ENCODE results near the gene PIP5K1B. TPM values are rescaled to one million over a fixed set of nuclear protein-coding genes. Genes with fewer than 3 reads are reported as not detected.

The PIP5K1B gene
- total RNA-seq, 1 experiment from 2014 or later, result not detected

DNA sequence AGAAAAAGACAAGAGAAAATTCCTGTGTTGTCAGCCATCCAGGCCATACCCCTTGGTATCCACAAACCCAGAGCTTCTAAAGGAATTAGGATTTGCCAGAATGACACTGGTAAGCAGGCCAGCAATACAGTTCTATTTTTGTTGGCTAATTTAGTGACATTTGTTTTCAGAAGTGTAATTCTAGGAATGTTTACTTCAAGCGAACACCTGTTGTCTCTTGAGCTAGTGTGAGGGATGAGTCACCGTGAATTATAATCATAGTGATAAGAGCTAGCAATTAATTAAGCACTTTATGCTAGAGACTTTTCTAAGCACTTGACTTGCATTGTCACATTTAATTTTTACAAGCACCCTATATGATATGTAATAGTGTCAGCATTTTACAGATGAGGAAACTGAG is 209.7 kb downstream of the PIP5K1B start:
- intact Hi-C loops (cut with micrococcal nuclease), result no loop called here
- Histone ChIP-seq H4K20me1 (ENCODE audit: low read length) (no peaks in the 10 kb centered on the region), H3K4me1 (ENCODE audit: insufficient read depth, low read length) (no peaks in the 10 kb centered on the region), H3K4me2 (ENCODE audit: low read length) (no peak overlapping the region), H3K9me3 (ENCODE audit: low read length) (no peaks in the 10 kb centered on the region), H3K27ac (ENCODE audit: low read length) (no peak overlapping the region), H3K4me3 (ENCODE audit: low read length) (no peak overlapping the region), H3K9me2 (replicated peaks; ENCODE audit: low read length) (no peaks in the 10 kb centered on the region), H3K9ac (ENCODE audit: low read length) (no peak overlapping the region), H2AFZ (ENCODE audit: low read length) (no peak overlapping the region), H3K36me3 (ENCODE audit: low read depth, low read length) (no peaks in the 10 kb centered on the region), H3K79me2 (ENCODE audit: low read length) (no peaks in the 10 kb centered on the region), H3K27me3 (ENCODE audit: low read length) (peaks cover 44% of the 10 kb centered on the region), H3F3A (ENCODE audit: low read length, unreplicated experiment) (no peaks in the 10 kb centered on the region)
- no peak for DNase-seq
- POLR2A ChIA-PET (ENCODE audit: unreplicated experiment), result no interaction called here
- CTCF ChIA-PET, result interaction anchor here (0.6 kb wide), 1 partner anchor 244 kb away, joined by 4 read pairs; no protein-coding TSS in a partner anchor
- no TSS peak for BruUV-seq (replicated peaks)
- ATAC-seq, result no peak
- TF ChIP-seq, protein P1, sequence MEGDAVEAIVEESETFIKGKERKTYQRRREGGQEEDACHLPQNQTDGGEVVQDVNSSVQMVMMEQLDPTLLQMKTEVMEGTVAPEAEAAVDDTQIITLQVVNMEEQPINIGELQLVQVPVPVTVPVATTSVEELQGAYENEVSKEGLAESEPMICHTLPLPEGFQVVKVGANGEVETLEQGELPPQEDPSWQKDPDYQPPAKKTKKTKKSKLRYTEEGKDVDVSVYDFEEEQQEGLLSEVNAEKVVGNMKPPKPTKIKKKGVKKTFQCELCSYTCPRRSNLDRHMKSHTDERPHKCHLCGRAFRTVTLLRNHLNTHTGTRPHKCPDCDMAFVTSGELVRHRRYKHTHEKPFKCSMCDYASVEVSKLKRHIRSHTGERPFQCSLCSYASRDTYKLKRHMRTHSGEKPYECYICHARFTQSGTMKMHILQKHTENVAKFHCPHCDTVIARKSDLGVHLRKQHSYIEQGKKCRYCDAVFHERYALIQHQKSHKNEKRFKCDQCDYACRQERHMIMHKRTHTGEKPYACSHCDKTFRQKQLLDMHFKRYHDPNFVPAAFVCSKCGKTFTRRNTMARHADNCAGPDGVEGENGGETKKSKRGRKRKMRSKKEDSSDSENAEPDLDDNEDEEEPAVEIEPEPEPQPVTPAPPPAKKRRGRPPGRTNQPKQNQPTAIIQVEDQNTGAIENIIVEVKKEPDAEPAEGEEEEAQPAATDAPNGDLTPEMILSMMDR (conservative IDR thresholded peaks at IDR 0.05; ENCODE audit: low read depth, low read length), result no peak
- no peak for TF ChIP-seq EZH2phosphoT487 (IDR thresholded peaks at IDR 0.05; ENCODE audit: borderline replicate concordance, low read length)
- no peak for TF ChIP-seq EZH2 (IDR thresholded peaks at IDR 0.05; ENCODE audit: low read length, unreplicated experiment)

DNA sequence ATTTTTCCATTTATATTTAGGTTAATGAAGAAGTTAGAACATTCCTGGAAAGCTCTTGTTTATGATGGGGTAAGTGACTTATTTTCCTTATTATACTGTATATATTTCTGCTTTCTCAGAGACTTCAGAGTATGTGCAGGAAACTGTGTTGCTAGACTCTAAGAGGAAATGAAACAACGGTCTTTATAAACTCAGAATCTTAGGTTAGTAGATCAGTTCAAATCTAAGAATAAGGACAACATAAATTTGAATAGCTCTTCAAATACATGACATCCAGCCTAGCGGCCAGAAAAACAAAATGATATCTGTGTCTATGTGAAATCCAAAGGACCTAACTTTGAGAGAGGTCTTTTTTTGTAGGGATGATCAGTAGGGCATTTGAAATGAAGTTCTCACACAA is 214.6 kb downstream of the PIP5K1B start:
- H2AFZ ChIP-seq (ENCODE audit: low read length), result no peak overlapping the region
- H3F3A ChIP-seq (ENCODE audit: low read length, unreplicated experiment), result no peaks in the 10 kb centered on the region
- no peaks in the 10 kb centered on the region for H3K4me1 ChIP-seq (ENCODE audit: insufficient read depth, low read length)
- H3K79me2 ChIP-seq (ENCODE audit: low read length), result no peaks in the 10 kb centered on the region
- CTCF ChIA-PET, result no interaction called here
- POLR2A ChIA-PET (ENCODE audit: unreplicated experiment), result no interaction called here
- BruUV-seq (replicated peaks), result no TSS peak
- no peaks in the 10 kb centered on the region for H3K9me3 ChIP-seq (ENCODE audit: low read length)
- H3K4me3 ChIP-seq (ENCODE audit: low read length), result no peak overlapping the region
- no peaks in the 10 kb centered on the region for H4K20me1 ChIP-seq (ENCODE audit: low read length)
- no peak overlapping the region for H3K9ac ChIP-seq (ENCODE audit: low read length)
- H3K36me3 ChIP-seq (ENCODE audit: low read depth, low read length), result no peaks in the 10 kb centered on the region
- H3K27me3 ChIP-seq (ENCODE audit: low read length), result peaks cover 27% of the 10 kb centered on the region
- no peaks in the 10 kb centered on the region for H3K9me2 ChIP-seq (replicated peaks; ENCODE audit: low read length)
- no peak overlapping the region for H3K4me2 ChIP-seq (ENCODE audit: low read length)
- TF ChIP-seq EZH2phosphoT487 (IDR thresholded peaks at IDR 0.05; ENCODE audit: borderline replicate concordance, low read length) (no peak), EZH2 (IDR thresholded peaks at IDR 0.05; ENCODE audit: low read length, unreplicated experiment) (no peak)
- TF ChIP-seq, protein P1 (conservative IDR thresholded peaks at IDR 0.05; ENCODE audit: low read depth, low read length), result no peak
- intact Hi-C loops (cut with micrococcal nuclease), result no loop called here
- no peak overlapping the region for H3K27ac ChIP-seq (ENCODE audit: low read length)
- DNase-seq, result no peak
- no peak for ATAC-seq

DNA sequence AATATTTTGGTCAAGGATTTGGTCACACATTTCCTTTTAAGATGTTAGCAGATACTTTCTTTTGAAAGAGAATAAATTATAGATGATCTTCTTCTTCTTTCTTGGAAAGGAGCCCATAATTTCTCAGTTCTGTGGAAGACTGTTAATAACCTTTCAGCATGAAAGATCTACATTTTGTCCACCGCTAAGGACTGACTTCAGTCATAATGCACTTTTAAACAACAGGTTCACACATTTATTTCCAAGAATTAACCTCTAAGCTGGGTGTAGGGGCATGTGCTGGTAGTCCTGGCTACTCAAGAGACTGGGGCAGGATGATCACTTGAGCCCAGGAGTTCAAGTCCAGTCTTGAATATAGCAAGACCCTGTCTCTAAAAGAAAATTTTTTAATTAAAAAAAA is 215.9 kb downstream of the PIP5K1B start:
- no peak overlapping the region for H3K4me3 ChIP-seq (ENCODE audit: low read length)
- ChIA-PET CTCF (no interaction called here), POLR2A (ENCODE audit: unreplicated experiment) (no interaction called here)
- ATAC-seq, result no peak
- H3K9me2 ChIP-seq (replicated peaks; ENCODE audit: low read length), result no peaks in the 10 kb centered on the region
- no TSS peak for BruUV-seq (replicated peaks)
- no peak overlapping the region for H2AFZ ChIP-seq (ENCODE audit: low read length)
- no peak overlapping the region for H3K4me2 ChIP-seq (ENCODE audit: low read length)
- no peaks in the 10 kb centered on the region for H3K79me2 ChIP-seq (ENCODE audit: low read length)
- H3K9ac ChIP-seq (ENCODE audit: low read length), result no peak overlapping the region
- no peaks in the 10 kb centered on the region for H3K36me3 ChIP-seq (ENCODE audit: low read depth, low read length)
- H3K27ac ChIP-seq (ENCODE audit: low read length), result no peak overlapping the region
- H3F3A ChIP-seq (ENCODE audit: low read length, unreplicated experiment), result no peaks in the 10 kb centered on the region
- TF ChIP-seq, protein P1 (conservative IDR thresholded peaks at IDR 0.05; ENCODE audit: low read depth, low read length), result no peak
- TF ChIP-seq EZH2 (IDR thresholded peaks at IDR 0.05; ENCODE audit: low read length, unreplicated experiment), result no peak
- no peak for TF ChIP-seq EZH2phosphoT487 (IDR thresholded peaks at IDR 0.05; ENCODE audit: borderline replicate concordance, low read length)
- no peaks in the 10 kb centered on the region for H3K4me1 ChIP-seq (ENCODE audit: insufficient read depth, low read length)
- no peak for DNase-seq
- intact Hi-C loops (cut with micrococcal nuclease), result no loop called here
- no peaks in the 10 kb centered on the region for H3K9me3 ChIP-seq (ENCODE audit: low read length)
- no peaks in the 10 kb centered on the region for H4K20me1 ChIP-seq (ENCODE audit: low read length)
- H3K27me3 ChIP-seq (ENCODE audit: low read length), result peaks cover 14% of the 10 kb centered on the region

Data from PC-3 (cell line).